ENCODE results near the gene LMF2.

GRCh38 chr22:50497093-50497492 is 10.4 kb downstream of the LMF2 start:
- TF ChIP-seq CTCF (IDR thresholded peaks at IDR 0.05) (no peak), POLR2A (IDR thresholded peaks at IDR 0.05) (no peak), POLR2AphosphoS5 (IDR thresholded peaks at IDR 0.05) (no peak)

Measured in breast epithelium (tissue), 3 donors.